Lower leg skin (tissue), 4 donors: ENCODE results near the gene C11orf91. TPM values are rescaled to one million over a fixed set of nuclear protein-coding genes. Genes with fewer than 3 reads are reported as not detected.

Experiments used
- DNase-seq, 2 donors: peaks; one replicate each; pipeline ENCODE4 v3.0.0-alpha.2; 2019; ENCODE audit warnings: low spot score in 2 of 2
- H3K4me3 ChIP-seq: fragments of 200-600 bp; sonication (generic); 2 replicates; pipeline ENCODE4 v1.5.1; 2017; ENCODE audit warnings: mild to moderate bottlenecking, low read depth; ENCODE audit not compliant: poor library complexity, severe bottlenecking
- CTCF ChIP-seq, 3 donors: fragments of 450-650 bp; IDR thresholded peaks; one replicate each; pipeline ENCODE4 v1.5.1; 2016; ENCODE audit warnings: antibody characterized with exemption in 3 of 3, mild to moderate bottlenecking in 3 of 3, moderate library complexity in 2 of 3
- POLR2A ChIP-seq, 2 donors: fragments of 450-650 bp; IDR thresholded peaks; one replicate each; pipeline ENCODE4 v1.6.1; 2016 to 2017; ENCODE audit warnings: antibody characterized with exemption in 2 of 2, mild to moderate bottlenecking in 1 of 2, moderate library complexity in 1 of 2
- WGBS, 2 donors: methylation state at CpG; one replicate each; pipeline ENCODE4 v1.1.5; 2018; 5-methylcytosine and 5-hydroxymethylcytosine counted together
- intact Hi-C: fragments of 100-400 bp; cut with DNase I; formaldehyde crosslinking; loops from one replicate; pipeline ENCODE4 v1.15.0; 2023; ENCODE audit warnings: low total_unique reads
- total RNA-seq, 4 donors: library from RNA; depleted of rRNA; stranded (reverse); fragments of >200 nt; gene quantifications; one replicate each; pipeline ENCODE4 v1.1.0, GENCODE V29; 2016

The C11orf91 gene
- total RNA-seq, 4 donors from 2014 or later, result 0.49 TPM; not detected in 3

- no peak for DNase-seq
- no peak overlapping the region for H3K4me3 ChIP-seq
- intact Hi-C loops, result no loop called here
- TF ChIP-seq CTCF (IDR thresholded peaks at IDR 0.05) (no peak), POLR2A (IDR thresholded peaks at IDR 0.05) (no peak)
- 36 to 48% methylated on average over 5 of the region's 5 CpGs for WGBS, 2 donors
Measured at GRCh38 chr11:33692541-33692940, 8.1 kb downstream of the C11orf91 start.

GRCh38 chr11:33692013-33692504 lies 8.6 kb downstream of the C11orf91 start:
- no peak for TF ChIP-seq POLR2A (IDR thresholded peaks at IDR 0.05)
- TF ChIP-seq CTCF (IDR thresholded peaks at IDR 0.05), result no peak
- H3K4me3 ChIP-seq, result no peak overlapping the region
- 24 to 26% methylated on average over 9 of the region's 9 CpGs for WGBS, 2 donors
- DNase-seq, result peak; percentile 77 to 92
- intact Hi-C loops, result no loop called here

- TF ChIP-seq CTCF (IDR thresholded peaks at IDR 0.05) (no peak), POLR2A (IDR thresholded peaks at IDR 0.05) (no peak)
- WGBS, 2 donors, result 45 to 47% methylated on average over 6 of the region's 6 CpGs
- intact Hi-C loops, result no loop called here
- no peak for DNase-seq
- no peak overlapping the region for H3K4me3 ChIP-seq
Measured at GRCh38 chr11:33691066-33691864, 9.4 kb downstream of the C11orf91 start.

- H3K4me3 ChIP-seq, result no peak overlapping the region
- TF ChIP-seq POLR2A (IDR thresholded peaks at IDR 0.05) (no peak), CTCF (IDR thresholded peaks at IDR 0.05) (no peak)
- intact Hi-C loops, result no loop called here
- peak; percentile 83 to 96 for DNase-seq
- WGBS, 2 donors, result 23 to 41% methylated on average over 8 of the region's 8 CpGs
Measured at GRCh38 chr11:33690290-33691065, 10.1 kb downstream of the C11orf91 start.

- intact Hi-C loops, result no loop called here
- H3K4me3 ChIP-seq, result no peak overlapping the region
- peak in 1 of 2 donors; percentile 83 for DNase-seq
- no peak for TF ChIP-seq CTCF (IDR thresholded peaks at IDR 0.05)
- TF ChIP-seq POLR2A (IDR thresholded peaks at IDR 0.05), result no peak
- 87 to 92% methylated on average over 8 of the region's 8 CpGs for WGBS, 2 donors
Measured at GRCh38 chr11:33689501-33689900, 11.1 kb downstream of the C11orf91 start.
